LNCaP clone FGC (cell line): ENCODE data around the gene RNF224.

ENCODE experiments used
- DNase-seq: peaks from one replicate; pipeline ENCODE4 v3.0.0-alpha.2; 2011; ENCODE audit warnings: low read depth
- H3K4me3 ChIP-seq: 2 replicates; pipeline ENCODE4 v1.5.1; 2011; ENCODE audit warnings: mild to moderate bottlenecking, low read depth, low read length, control low read depth
- TF ChIP-seq, protein P1 (sequence below): IDR thresholded peaks from 2 replicates; pipeline ENCODE4 v1.5.1; 2012; ENCODE audit warnings: mild to moderate bottlenecking; ENCODE audit not compliant: control insufficient read depth, insufficient read depth; ENCODE audit errors: extremely low read depth

RNF224 gene

DNA sequence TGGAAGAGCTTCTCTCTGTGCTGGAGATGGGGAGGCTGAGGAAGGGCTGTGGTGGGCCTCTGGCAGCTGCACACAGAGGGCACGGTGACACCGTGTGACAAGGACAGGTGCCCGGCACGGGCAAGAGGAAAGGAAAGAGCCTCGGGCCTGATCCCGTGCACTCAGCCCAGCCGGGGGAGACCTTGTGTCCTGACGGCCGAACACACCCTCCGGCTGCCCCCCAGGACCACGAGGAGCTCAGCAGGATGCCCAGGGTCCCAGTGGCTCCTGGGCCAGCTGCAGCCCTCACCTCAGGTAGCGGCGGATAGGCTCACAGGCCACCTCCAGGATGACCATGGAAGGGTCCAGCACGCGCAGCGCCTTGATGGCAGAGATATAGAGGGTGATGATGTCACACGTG, 44.5 kb upstream of the RNF224 start:
- TF ChIP-seq, protein P1, sequence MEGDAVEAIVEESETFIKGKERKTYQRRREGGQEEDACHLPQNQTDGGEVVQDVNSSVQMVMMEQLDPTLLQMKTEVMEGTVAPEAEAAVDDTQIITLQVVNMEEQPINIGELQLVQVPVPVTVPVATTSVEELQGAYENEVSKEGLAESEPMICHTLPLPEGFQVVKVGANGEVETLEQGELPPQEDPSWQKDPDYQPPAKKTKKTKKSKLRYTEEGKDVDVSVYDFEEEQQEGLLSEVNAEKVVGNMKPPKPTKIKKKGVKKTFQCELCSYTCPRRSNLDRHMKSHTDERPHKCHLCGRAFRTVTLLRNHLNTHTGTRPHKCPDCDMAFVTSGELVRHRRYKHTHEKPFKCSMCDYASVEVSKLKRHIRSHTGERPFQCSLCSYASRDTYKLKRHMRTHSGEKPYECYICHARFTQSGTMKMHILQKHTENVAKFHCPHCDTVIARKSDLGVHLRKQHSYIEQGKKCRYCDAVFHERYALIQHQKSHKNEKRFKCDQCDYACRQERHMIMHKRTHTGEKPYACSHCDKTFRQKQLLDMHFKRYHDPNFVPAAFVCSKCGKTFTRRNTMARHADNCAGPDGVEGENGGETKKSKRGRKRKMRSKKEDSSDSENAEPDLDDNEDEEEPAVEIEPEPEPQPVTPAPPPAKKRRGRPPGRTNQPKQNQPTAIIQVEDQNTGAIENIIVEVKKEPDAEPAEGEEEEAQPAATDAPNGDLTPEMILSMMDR, result no peak
- DNase-seq, result no peak
- no peak overlapping the region for H3K4me3 ChIP-seq

DNA sequence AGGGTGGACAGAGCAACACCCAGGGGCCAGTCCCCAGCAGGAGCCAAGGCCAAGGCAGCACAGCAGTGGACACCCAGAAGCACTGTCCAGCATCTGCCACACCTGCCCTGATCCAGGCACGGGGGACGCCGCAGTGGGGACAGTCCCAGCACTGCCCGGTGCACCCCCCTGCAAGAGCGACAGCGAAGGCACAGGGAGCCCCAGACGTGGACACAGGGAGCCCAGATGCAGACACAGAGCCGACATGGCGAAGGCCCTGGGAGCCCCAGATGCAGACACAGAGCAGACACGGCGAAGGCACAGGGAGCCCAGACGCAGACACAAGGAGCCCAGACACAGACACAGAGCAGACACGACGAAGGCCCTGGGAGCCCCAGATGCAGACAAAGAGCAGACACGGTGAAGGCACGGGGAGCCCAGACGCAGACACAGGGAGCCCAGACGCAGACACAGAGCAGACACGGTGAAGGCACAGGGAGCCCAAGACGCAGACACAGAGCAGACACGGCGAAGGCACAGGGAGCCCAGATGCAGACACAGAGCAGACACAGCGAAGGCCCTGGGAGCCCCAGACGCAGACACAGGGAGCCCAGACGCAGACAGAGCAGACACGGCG, 43.2 kb upstream of the RNF224 start:
- H3K4me3 ChIP-seq, result no peak overlapping the region
- DNase-seq, result no peak
- TF ChIP-seq, protein P1, result no peak

DNA sequence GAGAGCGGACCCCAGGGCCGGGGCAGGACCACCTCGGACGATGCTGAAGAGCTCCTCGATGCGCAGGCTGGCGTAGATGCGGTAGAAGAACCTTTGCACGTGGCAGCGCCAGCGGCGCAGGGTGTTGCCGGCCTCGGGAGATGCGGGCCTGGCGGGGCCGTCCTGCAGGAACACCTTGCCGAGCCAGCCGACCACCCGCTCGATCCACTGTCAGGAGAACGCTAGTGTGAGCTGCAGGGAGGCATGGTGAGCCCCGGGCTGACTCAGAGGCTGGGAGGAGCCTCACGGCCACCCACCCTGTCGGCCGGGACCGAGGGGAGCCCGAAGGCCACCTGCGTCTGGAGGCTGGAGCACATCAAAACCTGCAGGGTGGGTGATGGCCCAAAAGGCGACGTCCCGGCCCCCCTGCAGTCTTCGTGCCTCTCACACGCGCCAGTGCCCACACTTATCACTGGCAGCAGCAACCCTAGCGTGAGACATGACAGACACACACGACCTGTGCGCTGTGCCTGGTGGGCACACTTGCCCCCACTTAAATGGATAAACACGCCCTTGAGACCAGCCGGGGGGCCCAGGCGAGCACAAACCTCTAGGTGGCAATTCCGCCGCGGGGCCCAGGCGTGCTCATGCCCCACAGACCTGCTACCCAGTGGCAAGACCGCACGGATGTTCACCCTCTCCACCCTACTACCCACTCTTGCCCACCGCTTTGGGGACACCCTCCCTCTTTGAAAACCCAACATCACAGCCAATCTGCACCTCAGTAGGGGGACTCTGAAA, 42.2 kb upstream of the RNF224 start:
- TF ChIP-seq, protein P1, result no peak
- no peak for DNase-seq

DNA sequence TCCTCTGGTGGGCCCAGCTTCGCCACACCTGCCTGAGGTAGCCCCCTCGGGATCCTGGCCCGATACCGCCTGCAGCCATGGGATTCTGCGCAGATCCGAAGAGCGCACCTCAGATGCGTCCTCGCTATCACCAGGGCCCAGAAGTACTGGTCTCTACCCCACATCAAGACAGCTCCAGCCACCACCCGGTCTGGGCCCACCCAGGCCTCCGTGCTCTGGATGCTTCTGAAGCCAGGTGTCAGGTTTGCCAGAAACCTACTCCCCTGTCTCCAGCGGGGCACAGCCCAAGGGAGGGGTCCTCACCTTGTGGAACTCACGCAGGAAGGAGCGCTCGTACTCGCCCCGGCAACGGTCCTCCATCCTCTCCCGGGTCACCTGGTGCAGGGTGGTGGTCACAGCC, 41.4 kb upstream of the RNF224 start:
- TF ChIP-seq, protein P1, result no peak
- no peak for DNase-seq
- H3K4me3 ChIP-seq, result no peak overlapping the region

More for the DNA sequence above, 42.2 kb upstream of the RNF224 start:
- H3K4me3 ChIP-seq, result no peak overlapping the region

DNA sequence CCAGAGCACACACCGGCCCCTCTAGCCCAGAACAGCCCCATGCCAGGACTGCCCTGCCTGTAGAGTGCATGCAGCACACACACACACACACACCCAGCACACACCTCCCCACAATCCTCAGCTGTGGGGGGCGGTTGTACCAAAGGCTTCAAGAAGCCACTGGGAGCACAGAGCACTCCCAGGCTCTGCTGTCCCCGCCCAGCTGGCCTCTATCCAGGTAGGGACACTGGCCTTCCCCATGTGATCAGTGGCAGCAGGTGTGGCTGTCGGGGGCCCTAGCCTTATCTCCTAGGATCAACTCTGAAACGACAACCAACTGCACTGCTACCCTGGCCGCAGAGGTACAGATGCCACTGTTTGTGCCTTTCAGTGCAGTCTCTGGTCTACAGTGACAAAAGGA, 40.9 kb upstream of the RNF224 start:
- no peak for DNase-seq
- TF ChIP-seq, protein P1, result no peak
- peak overlapping the region; percentile 100; the same call in 1 of the 2 replicates for H3K4me3 ChIP-seq

DNA sequence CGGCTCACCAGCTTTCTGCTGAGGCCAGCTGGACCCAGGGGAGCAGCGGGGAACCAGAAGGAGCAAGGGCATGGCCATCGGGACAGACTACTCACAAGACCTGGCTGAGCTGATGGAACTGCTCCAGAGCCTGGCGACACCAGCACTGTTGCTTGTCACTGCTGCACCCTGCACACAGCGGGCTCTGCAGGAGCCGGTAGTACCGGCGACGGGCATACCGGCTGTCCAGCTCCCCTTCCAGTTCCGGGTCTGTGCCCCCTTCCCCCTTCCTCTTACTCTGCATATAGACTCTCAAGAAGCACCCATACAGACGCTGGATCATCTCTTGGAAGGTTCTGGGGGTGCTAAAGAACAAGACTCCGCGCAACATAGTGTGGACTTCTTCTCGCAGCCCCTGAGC, 39.9 kb upstream of the RNF224 start:
- H3K4me3 ChIP-seq, result peak overlapping the region; percentile 100
- TF ChIP-seq, protein P1, result no peak

More for the DNA sequence above, 39.9 kb upstream of the RNF224 start:
- no peak for DNase-seq
